GM20431 (cell line): ENCODE measurements around the gene PHTF2.

Experiments
- in situ Hi-C: fragments of 300-500 bp; cut with MseI, MboI; formaldehyde crosslinking; loops from one replicate; pipeline ENCODE4 v1.15.0; 2020; ENCODE audit warnings: low sequenced_read_pairs; ENCODE audit not compliant: unreplicated experiment

PHTF2 gene

GRCh38 chr7:77912293-77912692, 113.7 kb downstream of the PHTF2 start:
- in situ Hi-C loops, result no loop called here

- in situ Hi-C loops, result no loop called here
Observed at GRCh38 chr7:77913977-77914607, 115.5 kb downstream of the PHTF2 start.

- in situ Hi-C loops, result no loop called here
Observed at GRCh38 chr7:77917500-77918262, 119.1 kb downstream of the PHTF2 start.

- in situ Hi-C loops, result no loop called here
Observed at GRCh38 chr7:77918676-77919075, 120.1 kb downstream of the PHTF2 start.

- in situ Hi-C loops, result no loop called here
Observed at GRCh38 chr7:77923419-77923818, 124.8 kb downstream of the PHTF2 start.

- in situ Hi-C loops, result loop anchor here (25.0 kb wide), 1 partner anchor 268 kb away; no protein-coding TSS in a partner anchor
Observed at GRCh38 chr7:77930496-77930895, 131.9 kb downstream of the PHTF2 start.

- in situ Hi-C loops, result loop anchor here (25.0 kb wide), 1 partner anchor 270 kb away; no protein-coding TSS in a partner anchor
Observed at GRCh38 chr7:77931841-77932240, 133.3 kb downstream of the PHTF2 start.

GRCh38 chr7:77933394-77933793, 134.8 kb downstream of the PHTF2 start:
- in situ Hi-C loops, result loop anchor here (25.0 kb wide), 1 partner anchor 271 kb away; no protein-coding TSS in a partner anchor

- in situ Hi-C loops, result loop anchor here (25.0 kb wide), 1 partner anchor 273 kb away; no protein-coding TSS in a partner anchor
Observed at GRCh38 chr7:77935652-77936348, 137.2 kb downstream of the PHTF2 start.

- in situ Hi-C loops, result loop anchor here (25.0 kb wide), 1 partner anchor 278 kb away; no protein-coding TSS in a partner anchor
Observed at GRCh38 chr7:77940647-77941046, 142.1 kb downstream of the PHTF2 start.

- in situ Hi-C loops, result loop anchor here (25.0 kb wide), 1 partner anchor 280 kb away; no protein-coding TSS in a partner anchor
Observed at GRCh38 chr7:77942431-77942830, 143.9 kb downstream of the PHTF2 start.

- in situ Hi-C loops, result loop anchor here (25.0 kb wide), 1 partner anchor 282 kb away; no protein-coding TSS in a partner anchor
Observed at GRCh38 chr7:77944183-77945182, 145.9 kb downstream of the PHTF2 start.

GRCh38 chr7:77950548-77950947, 152.0 kb downstream of the PHTF2 start:
- in situ Hi-C loops, result no loop called here

- in situ Hi-C loops, result no loop called here
Observed at GRCh38 chr7:77954773-77955555, 156.4 kb downstream of the PHTF2 start.

- in situ Hi-C loops, result no loop called here
Observed at GRCh38 chr7:77958436-77958835, 159.9 kb downstream of the PHTF2 start.

- in situ Hi-C loops, result no loop called here
Observed at GRCh38 chr7:77959080-77959479, 160.5 kb downstream of the PHTF2 start.

- in situ Hi-C loops, result no loop called here
Observed at GRCh38 chr7:77960336-77960735, 161.8 kb downstream of the PHTF2 start.

GRCh38 chr7:77967429-77967828, 168.9 kb downstream of the PHTF2 start:
- in situ Hi-C loops, result no loop called here

GRCh38 chr7:77971726-77972125, 173.2 kb downstream of the PHTF2 start:
- in situ Hi-C loops, result no loop called here
